ENCODE measurements around the gene ZBTB8OS. TPM values are rescaled to one million over a fixed set of nuclear protein-coding genes. Genes with fewer than 3 reads are reported as not detected.

Gene ZBTB8OS
- total and polyA plus RNA-seq, 9 of the 15 experiments (the other 6 are each of a cell fraction or from before 2014, with no cell fraction given): 54.8 to 230 (median 107) TPM

- TF ChIP-seq CREB3L1 (IDR thresholded peaks at IDR 0.05; ENCODE audit: borderline replicate concordance, low read depth) (no peak; the same call in 1 of the 2 replicates), KLF16 (IDR thresholded peaks at IDR 0.05) (no peak), XRCC4 (IDR thresholded peaks at IDR 0.05; ENCODE audit: extremely low read depth, insufficient read depth, insufficient read length) (no peak), ILF3 (IDR thresholded peaks at IDR 0.05; ENCODE audit: borderline replicate concordance) (no peak), E2F6 (IDR thresholded peaks at IDR 0.05; ENCODE audit: borderline replicate concordance in 1 of 2, extremely low read depth in 1 of 2, insufficient read depth in 1 of 2, insufficient read length in 1 of 2, low read depth in 1 of 2, low read length in 1 of 2, poor library complexity in 1 of 2, severe bottlenecking in 1 of 2) (no peak), CREBBP (IDR thresholded peaks at IDR 0.05; ENCODE audit: low read depth, low read length) (no peak), HIVEP1 (CRISPR knock-in tag; IDR thresholded peaks at IDR 0.05) (0 out of 2 replicates have a peak, but pooled peaks have one; percentile 45), GTF2B (IDR thresholded peaks at IDR 0.05; ENCODE audit: extremely low read depth, insufficient read length) (no peak), ZNF311 (CRISPR knock-in tag; IDR thresholded peaks at IDR 0.05) (no peak), TCF7 (IDR thresholded peaks at IDR 0.05; ENCODE audit: borderline replicate concordance) (0 out of 2 replicates have a peak, but pooled peaks have one; percentile 74), EZH2 (IDR thresholded peaks at IDR 0.05; ENCODE audit: borderline replicate concordance, low read depth, low read length) (no peak), ZNF668 (CRISPR knock-in tag; IDR thresholded peaks at IDR 0.05) (no peak), POLR2AphosphoS2 (IDR thresholded peaks at IDR 0.05; ENCODE audit: low read length) (no peak), NFXL1 (CRISPR knock-in tag; IDR thresholded peaks at IDR 0.05) (no peak), ZNF184 (CRISPR knock-in tag; IDR thresholded peaks at IDR 0.05) (no peak), OTX1 (CRISPR knock-in tag; IDR thresholded peaks at IDR 0.05) (no peak), HDAC3 (IDR thresholded peaks at IDR 0.05; ENCODE audit: borderline replicate concordance, partially characterized antibody) (no peak), ATF6 (CRISPR knock-in tag; IDR thresholded peaks at IDR 0.05) (0 out of 2 replicates have a peak, but pooled peaks have one; percentile 17), AFF1 (IDR thresholded peaks at IDR 0.05; ENCODE audit: low read depth in 1 of 2, partially characterized antibody in 2 of 2) (peak; percentile 64 to 72)
Observed at GRCh38 chr1:32650248-32650751, at the start of gene ZBTB8OS (continued).
